A673 (cell line): ENCODE results near the gene SLC25A29. TPM values are rescaled to one million over a fixed set of nuclear protein-coding genes. Genes with fewer than 3 reads are reported as not detected.
"Not testable (repeated sequence)": the region's sequence is repeated elsewhere in the genome, so short reads cannot be mapped to it uniquely, and the experiment has no call there.

Experiments
- BruUV-seq: library from RNA; stranded (reverse); fragments of 400-500 nt; replicated peaks from 2 replicates; lab custom pipeline; 2021; lab: Mats Ljungman, UMichigan
- CTCF ChIA-PET: fragments of 300-600 bp; sonication (Branson Sonifier 250); formaldehyde crosslinking; loops from one replicate; lab custom pipeline; 2022; ENCODE audit warnings: antibody characterized with exemption; lab: Charles Lee
- POLR2A ChIA-PET: fragments of 300-600 bp; sonication (Branson Sonifier 250); formaldehyde crosslinking; loops from one replicate; lab custom pipeline; 2022; ENCODE audit warnings: antibody characterized with exemption; ENCODE audit not compliant: low non-redundant PET; lab: Charles Lee
- DNase-seq: peaks from one replicate; pipeline ENCODE4 v3.0.0-alpha.2; 2015; ENCODE audit warnings: low spot score
- H3K27ac ChIP-seq: fragments of 200-600 bp; sonication (generic); 2 replicates; pipeline ENCODE4 v1.5.1; 2016; ENCODE audit warnings: mixed run types, low read depth, mild to moderate bottlenecking, mixed read lengths, antibody characterized with exemption, low read length; ENCODE audit not compliant: poor library complexity, severe bottlenecking
- H3K27me3 ChIP-seq: fragments of 200-600 bp; sonication (generic); replicated peaks from 2 replicates; pipeline ENCODE4 v1.6.1; 2017; ENCODE audit warnings: mixed run types, low read depth, mild to moderate bottlenecking, mixed read lengths, antibody characterized with exemption, low read length; ENCODE audit not compliant: insufficient read depth, poor library complexity
- H3K36me3 ChIP-seq: fragments of 200-600 bp; sonication (generic); 2 replicates; pipeline ENCODE4 v1.6.1; 2016; ENCODE audit warnings: mixed run types, mild to moderate bottlenecking, mixed read lengths, antibody characterized with exemption, low read length; ENCODE audit not compliant: insufficient read depth, poor library complexity, severe bottlenecking
- H3K4me1 ChIP-seq: fragments of 200-600 bp; sonication (generic); 2 replicates; pipeline ENCODE4 v1.6.1; 2017; ENCODE audit warnings: mixed run types, mild to moderate bottlenecking, mixed read lengths, antibody characterized with exemption, low read length; ENCODE audit not compliant: insufficient read depth, poor library complexity, severe bottlenecking
- H3K4me3 ChIP-seq: fragments of 200-600 bp; sonication (generic); 2 replicates; pipeline ENCODE4 v1.5.1; 2016; ENCODE audit warnings: low read depth, mixed run types, mild to moderate bottlenecking, mixed read lengths, low read length; ENCODE audit not compliant: poor library complexity, severe bottlenecking
- H3K9me3 ChIP-seq: fragments of 200-600 bp; sonication (generic); 2 replicates; pipeline ENCODE4 v1.6.1; 2016; ENCODE audit warnings: mixed run types, low read depth, mild to moderate bottlenecking, mixed read lengths, antibody characterized with exemption, low read length; ENCODE audit not compliant: poor library complexity, severe bottlenecking
- EZH2 ChIP-seq: fragments of 200-600 bp; sonication (generic); IDR thresholded peaks from 2 replicates; pipeline ENCODE4 v1.6.1; 2017; ENCODE audit warnings: borderline replicate concordance, low read depth, mild to moderate bottlenecking, mixed read lengths, antibody characterized with exemption, low read length; ENCODE audit not compliant: poor library complexity, severe bottlenecking
- intact Hi-C: fragments of 100-400 bp; cut with micrococcal nuclease; formaldehyde crosslinking; loops from one replicate; pipeline ENCODE4 v1.10.0; 2022; ENCODE audit not compliant: unreplicated experiment
- total RNA-seq: library from RNA; stranded (reverse); gene quantifications from 2 replicates; pipeline ENCODE4 v1.2.3, GENCODE V29; 2021
- TF ChIP-seq, protein P1 (sequence below): fragments of 300-800, 200-600 bp; sonication (generic); conservative IDR thresholded peaks from 2 replicates; pipeline ENCODE4 v1.5.1; 2017; ENCODE audit warnings: low read depth, mild to moderate bottlenecking, antibody characterized with exemption, low read length, moderate library complexity, mixed read lengths

SLC25A29 gene
- total RNA-seq, 1 experiment from 2014 or later = 49.3 TPM

DNA sequence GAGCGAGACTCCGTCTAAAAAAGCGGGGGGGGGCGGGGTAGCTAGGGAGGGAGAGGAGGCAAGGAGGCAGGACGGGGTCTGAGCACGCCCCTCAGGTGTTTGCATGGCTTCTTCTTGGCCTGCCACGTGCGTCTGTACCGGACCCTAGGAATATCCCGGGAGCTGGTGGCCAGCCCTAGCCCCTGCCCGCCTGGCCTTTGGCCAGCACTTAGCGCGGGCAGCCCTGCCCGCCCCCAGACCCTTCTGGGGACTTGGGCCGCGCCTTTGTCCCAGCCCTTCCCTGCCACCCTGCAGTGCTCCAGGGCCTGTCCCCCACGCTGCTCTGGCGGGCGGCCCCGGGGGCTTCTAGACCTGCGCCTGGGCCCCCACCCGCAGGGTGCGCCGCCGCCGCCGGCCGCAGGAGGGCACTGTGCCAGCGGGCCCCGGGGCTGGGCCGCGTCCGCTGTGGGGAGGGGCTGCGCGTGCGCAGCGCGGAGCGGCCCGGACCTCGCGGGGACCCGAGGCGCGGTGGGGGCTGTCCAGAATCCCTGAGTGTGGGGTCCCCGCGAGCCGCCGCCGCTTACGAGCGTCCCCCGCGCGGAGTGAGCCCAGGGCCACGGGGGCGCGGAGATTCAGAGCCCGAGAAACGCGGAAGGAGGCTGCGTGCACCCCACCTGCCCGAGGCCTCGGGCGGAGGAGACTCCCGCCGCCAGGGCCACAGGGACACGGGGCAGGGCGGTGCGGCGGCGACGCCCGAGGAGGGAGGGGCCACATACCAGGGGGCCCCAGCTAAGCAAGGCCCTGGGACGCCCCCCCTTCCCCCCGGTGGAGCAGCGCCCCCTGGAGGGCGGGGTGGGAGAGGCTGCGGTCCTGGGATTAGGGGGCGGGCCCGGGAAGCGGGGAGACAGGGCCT, 21.0 kb downstream of the SLC25A29 start:
- intact Hi-C loops = no loop called here
- peak; percentile 79 for DNase-seq
- Histone ChIP-seq H3K36me3 (peaks cover 7% of the 10 kb centered on the region), H3K27me3 (no peaks in the 10 kb centered on the region), H3K9me3 (no peaks in the 10 kb centered on the region), H3K4me1 (peaks cover 3% of the 10 kb centered on the region), H3K27ac (peak overlapping the region; percentile 94), H3K4me3 (peak overlapping the region; percentile 83)
- no TSS peak for BruUV-seq
- TF ChIP-seq, protein P1, sequence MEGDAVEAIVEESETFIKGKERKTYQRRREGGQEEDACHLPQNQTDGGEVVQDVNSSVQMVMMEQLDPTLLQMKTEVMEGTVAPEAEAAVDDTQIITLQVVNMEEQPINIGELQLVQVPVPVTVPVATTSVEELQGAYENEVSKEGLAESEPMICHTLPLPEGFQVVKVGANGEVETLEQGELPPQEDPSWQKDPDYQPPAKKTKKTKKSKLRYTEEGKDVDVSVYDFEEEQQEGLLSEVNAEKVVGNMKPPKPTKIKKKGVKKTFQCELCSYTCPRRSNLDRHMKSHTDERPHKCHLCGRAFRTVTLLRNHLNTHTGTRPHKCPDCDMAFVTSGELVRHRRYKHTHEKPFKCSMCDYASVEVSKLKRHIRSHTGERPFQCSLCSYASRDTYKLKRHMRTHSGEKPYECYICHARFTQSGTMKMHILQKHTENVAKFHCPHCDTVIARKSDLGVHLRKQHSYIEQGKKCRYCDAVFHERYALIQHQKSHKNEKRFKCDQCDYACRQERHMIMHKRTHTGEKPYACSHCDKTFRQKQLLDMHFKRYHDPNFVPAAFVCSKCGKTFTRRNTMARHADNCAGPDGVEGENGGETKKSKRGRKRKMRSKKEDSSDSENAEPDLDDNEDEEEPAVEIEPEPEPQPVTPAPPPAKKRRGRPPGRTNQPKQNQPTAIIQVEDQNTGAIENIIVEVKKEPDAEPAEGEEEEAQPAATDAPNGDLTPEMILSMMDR = peak; percentile 81
- no peak for TF ChIP-seq EZH2
- ChIA-PET POLR2A (no interaction called here), CTCF (interaction anchor here (0.7 to 1.2 kb wide), 3 partner anchors 10 to 546 kb away, joined by 3 to 7 read pairs (median 3); no protein-coding TSS in a partner anchor)

DNA sequence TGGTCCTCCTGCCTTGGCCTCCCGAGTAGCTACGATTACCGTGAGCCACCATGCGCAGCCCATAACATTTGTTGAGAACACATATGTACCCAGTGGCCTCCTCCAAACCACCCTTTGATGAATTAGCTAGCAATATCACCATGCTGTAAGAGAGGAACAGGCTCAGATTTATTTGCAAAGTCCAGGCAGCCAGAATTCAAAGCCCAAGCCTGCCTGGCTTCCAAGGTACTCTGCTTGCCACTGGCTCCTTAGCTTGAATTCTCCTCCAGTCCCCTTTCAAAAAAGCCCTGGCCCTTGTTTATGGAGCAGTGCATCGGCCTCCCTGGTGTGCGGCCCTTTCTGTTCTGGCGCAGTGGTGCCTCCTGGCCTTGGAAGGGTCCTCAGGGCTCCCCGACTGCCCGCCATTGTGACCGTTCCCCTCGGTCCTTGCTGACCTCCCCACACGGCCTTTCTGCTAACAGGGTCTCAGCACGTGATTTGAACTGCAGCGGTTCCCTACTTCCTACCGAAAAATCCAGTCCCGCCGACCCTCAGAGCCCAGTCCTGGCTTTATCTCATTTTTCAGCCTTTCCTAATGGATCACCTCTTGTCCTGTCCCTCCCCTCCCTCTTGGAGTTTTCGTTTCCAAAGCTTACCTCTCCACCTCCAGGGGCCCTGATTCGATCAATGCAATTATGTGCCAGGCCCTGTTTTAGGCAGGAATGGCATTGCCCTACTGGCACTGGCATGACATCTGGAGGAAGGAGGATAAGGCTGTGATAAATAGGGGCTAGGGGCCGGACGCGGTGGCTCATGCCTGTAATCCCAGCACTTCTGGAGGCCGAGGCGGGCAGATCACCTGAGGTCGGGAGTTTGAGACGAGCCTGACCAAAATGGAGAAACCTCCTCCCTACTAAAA, 22.0 kb downstream of the SLC25A29 start:
- no TSS peak for BruUV-seq
- ChIA-PET CTCF (interaction anchor here (1.0 kb wide), 1 partner anchor 12 kb away, joined by 3 read pairs; no protein-coding TSS in a partner anchor), POLR2A (interaction anchor here (0.6 kb wide), 1 partner anchor 405 kb away, joined by 5 read pairs; no protein-coding TSS in a partner anchor)
- intact Hi-C loops = no loop called here
- no peaks in the 10 kb centered on the region for H3K9me3 ChIP-seq
- H3K4me1 ChIP-seq = peaks cover 3% of the 10 kb centered on the region
- H3K27ac ChIP-seq = peak overlapping the region; percentile 10
- peaks cover 7% of the 10 kb centered on the region for H3K36me3 ChIP-seq
- TF ChIP-seq EZH2 = no peak
- TF ChIP-seq, protein P1 = no peak
- DNase-seq = no peak
- no peaks in the 10 kb centered on the region for H3K27me3 ChIP-seq
- H3K4me3 ChIP-seq = peak overlapping the region; percentile 83

DNA sequence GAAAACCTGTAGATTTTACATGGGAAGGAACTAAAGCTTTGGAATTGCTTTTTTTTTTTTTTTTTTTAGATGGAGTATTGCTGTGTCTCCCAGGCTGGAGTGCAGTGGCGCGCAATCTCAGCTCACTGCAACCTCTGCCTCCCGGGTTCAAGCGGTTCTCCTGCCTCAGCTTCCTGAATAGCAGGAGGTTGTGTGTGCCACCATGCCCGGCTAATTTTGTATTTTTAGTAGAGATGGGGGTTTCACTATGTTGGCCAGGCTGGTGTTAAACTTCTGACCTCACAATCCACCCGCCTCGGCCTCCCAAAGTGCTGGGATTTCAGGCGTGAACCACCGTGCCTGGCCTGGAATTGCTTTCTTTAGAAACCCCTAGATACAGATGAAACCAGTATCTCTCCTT, 22.8 kb downstream of the SLC25A29 start:
- CTCF ChIA-PET, H3K36me3 ChIP-seq, H3K4me1 ChIP-seq, intact Hi-C loops, BruUV-seq, H3K27ac ChIP-seq, H3K4me3 ChIP-seq, H3K9me3 ChIP-seq, H3K27me3 ChIP-seq, POLR2A ChIA-PET, DNase-seq: not testable (repeated sequence)
